ENCODE data around the gene ABR.
"Not testable (repeated sequence)": the region's sequence is repeated elsewhere in the genome, so short reads cannot be mapped to it uniquely, and the experiment has no call there.

ABR gene

GRCh38 chr17:1120596-1121441 is 59.0 kb downstream of the ABR start:
- no peak for DNase-seq (ENCODE audit: low spot score)

GRCh38 chr17:1119924-1120323 is 59.9 kb downstream of the ABR start:
- no peak for DNase-seq (ENCODE audit: low spot score)

- no peak for DNase-seq (ENCODE audit: low spot score)
These were observed 63.2 kb downstream of the ABR start for GRCh38 chr17:1116602-1117001.

GRCh38 chr17:1112875-1113274 is 66.9 kb downstream of the ABR start:
- no peak for DNase-seq (ENCODE audit: low spot score)

- DNase-seq (ENCODE audit: low spot score), result no peak
These were observed 68.0 kb downstream of the ABR start for GRCh38 chr17:1111599-1112443.

- DNase-seq (ENCODE audit: low spot score), result no peak
These were observed 68.8 kb downstream of the ABR start for GRCh38 chr17:1110862-1111598.

- no peak for DNase-seq (ENCODE audit: low spot score)
These were observed 69.3 kb downstream of the ABR start for GRCh38 chr17:1110541-1110861.

GRCh38 chr17:1109606-1110540 is 69.9 kb downstream of the ABR start:
- DNase-seq (ENCODE audit: low spot score), result no peak

GRCh38 chr17:1108765-1109605 is 70.8 kb downstream of the ABR start:
- DNase-seq (ENCODE audit: low spot score), result peak; percentile 82

GRCh38 chr17:1108478-1108764 is 71.4 kb downstream of the ABR start:
- no peak for DNase-seq (ENCODE audit: low spot score)

- DNase-seq (ENCODE audit: low spot score), result no peak
These were observed 71.9 kb downstream of the ABR start for GRCh38 chr17:1107777-1108477.

- no peak for DNase-seq (ENCODE audit: low spot score)
These were observed 72.6 kb downstream of the ABR start for GRCh38 chr17:1107083-1107776.

GRCh38 chr17:1104222-1104621 is 75.6 kb downstream of the ABR start:
- no peak for DNase-seq (ENCODE audit: low spot score)

- no peak for DNase-seq (ENCODE audit: low spot score)
These were observed 79.4 kb downstream of the ABR start for GRCh38 chr17:1100382-1100781.

GRCh38 chr17:1099242-1099641 is 80.5 kb downstream of the ABR start:
- no peak for DNase-seq (ENCODE audit: low spot score)

- not testable (repeated sequence) for DNase-seq (ENCODE audit: low spot score)
These were observed 81.6 kb downstream of the ABR start for GRCh38 chr17:1097972-1098744.

- no peak for DNase-seq (ENCODE audit: low spot score)
These were observed 83.6 kb downstream of the ABR start for GRCh38 chr17:1096215-1096614.

GRCh38 chr17:1095853-1096173 is 84.0 kb downstream of the ABR start:
- DNase-seq (ENCODE audit: low spot score), result no peak

Measured in left forelimb (tissue), 1 donor.